HG02763 (cell line): ENCODE data around the gene CTH.
"Not testable (repeated sequence)": the region's sequence is repeated elsewhere in the genome, so short reads cannot be mapped to it uniquely, and the experiment has no call there.

Source experiments
- ATAC-seq: cut with Tn5 transposase; IDR thresholded peaks from one replicate; pipeline ENCODE4 v1.9.1; 2021; ENCODE audit warnings: mild to moderate bottlenecking, moderate library complexity; ENCODE audit not compliant: unreplicated experiment

Gene CTH

DNA sequence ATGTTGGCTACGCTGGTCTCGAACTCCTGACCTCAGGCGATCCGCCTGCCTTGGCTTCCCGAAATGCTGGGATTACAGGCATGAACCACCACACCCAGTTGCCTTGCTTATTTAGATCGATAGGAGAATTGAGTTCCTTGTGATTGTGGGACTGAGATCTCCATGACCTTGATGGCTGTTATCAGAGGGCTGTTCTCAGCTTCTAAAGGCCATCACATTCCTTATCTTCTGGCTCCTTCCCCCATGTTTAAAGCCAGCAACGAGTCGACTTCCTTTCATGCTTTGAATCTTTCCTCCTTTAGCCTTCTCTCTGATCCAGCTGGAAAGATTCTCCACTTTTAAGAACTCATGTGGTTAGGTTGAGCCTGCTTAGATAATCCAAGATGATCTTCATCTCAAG is 38.0 kb downstream of the CTH start:
- no peak for ATAC-seq

DNA sequence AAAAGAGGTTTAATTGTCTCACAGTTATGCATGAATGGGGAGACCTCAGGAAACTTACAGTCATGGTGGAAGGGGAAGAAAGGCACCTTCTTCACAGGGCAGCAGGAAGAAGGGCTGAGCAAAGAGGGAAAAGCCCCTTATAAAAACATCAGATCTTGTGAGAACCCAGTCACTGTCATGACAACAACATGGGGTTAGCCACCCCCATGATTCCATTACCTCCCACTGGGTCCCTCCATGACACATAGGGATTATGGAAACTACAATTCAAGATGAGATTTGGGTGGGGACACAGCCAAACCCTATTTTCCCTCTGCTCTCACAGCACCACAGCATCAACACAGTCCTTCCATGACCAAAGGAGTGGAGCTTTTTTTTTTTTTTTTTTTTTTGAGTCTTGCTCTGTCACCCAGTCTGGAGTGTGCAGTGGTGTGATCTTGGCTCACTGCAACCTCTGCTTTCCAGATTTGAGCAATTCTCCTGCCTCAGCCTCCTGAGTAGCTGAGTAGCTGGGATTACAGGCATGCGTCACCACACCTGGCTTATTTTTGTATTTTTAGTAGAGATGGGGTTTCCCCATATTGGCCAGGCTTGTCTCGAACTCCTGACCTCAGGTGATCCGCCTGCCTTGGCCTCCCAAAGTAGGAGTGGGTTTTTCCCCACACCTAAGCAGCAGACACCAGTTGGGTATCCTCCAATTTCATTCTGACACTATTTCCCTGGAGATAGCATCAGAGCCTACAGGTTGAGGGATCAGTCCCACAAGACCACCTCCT is 41.3 kb downstream of the CTH start:
- ATAC-seq = not testable (repeated sequence)

- ATAC-seq = no peak
These were observed 44.2 kb downstream of the CTH start for GRCh38 chr1:70455291-70455690.

DNA sequence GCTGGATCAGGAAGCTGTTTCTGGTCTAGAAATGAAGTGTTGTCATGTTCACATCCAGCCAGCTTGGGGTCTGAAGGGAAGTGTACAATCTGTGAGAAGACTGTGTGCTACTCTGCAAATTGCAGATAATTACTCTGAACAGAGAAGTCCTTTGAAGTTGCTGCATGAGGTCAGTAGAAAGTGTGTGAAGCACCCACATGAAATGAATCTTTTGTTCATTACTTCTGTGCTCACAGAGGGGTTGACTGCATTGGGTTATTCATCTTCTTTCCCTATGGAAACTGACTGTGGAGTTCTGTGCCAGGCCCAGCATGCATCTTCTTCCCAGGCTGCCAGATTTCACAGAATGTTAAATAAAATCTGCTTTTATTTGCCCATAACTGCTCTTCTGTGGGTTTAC is 47.1 kb downstream of the CTH start:
- ATAC-seq = no peak

GRCh38 chr1:70459496-70460225 is 48.6 kb downstream of the CTH start:
- ATAC-seq = no peak

GRCh38 chr1:70460740-70461713 is 50.0 kb downstream of the CTH start:
- not testable (repeated sequence) for ATAC-seq

DNA sequence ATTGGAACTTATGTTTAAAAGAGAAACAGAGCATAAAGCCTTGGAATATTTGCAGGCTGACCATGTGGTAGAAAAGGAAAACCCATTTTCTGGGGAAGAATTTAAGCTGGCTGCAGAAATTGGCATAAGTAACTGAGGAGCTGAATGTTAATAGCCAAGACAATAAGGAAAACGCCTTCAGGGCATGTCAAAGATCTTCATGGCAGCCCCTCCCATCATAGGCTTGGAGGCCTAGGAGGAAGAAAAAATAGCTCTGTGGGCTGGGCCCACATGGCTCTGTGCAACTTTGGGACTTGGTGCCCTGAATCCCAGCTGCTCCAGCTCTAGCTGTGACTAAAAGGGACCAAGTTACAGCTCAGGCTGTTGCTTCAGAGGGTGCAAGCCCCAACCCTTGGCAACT is 51.5 kb downstream of the CTH start:
- no peak for ATAC-seq

DNA sequence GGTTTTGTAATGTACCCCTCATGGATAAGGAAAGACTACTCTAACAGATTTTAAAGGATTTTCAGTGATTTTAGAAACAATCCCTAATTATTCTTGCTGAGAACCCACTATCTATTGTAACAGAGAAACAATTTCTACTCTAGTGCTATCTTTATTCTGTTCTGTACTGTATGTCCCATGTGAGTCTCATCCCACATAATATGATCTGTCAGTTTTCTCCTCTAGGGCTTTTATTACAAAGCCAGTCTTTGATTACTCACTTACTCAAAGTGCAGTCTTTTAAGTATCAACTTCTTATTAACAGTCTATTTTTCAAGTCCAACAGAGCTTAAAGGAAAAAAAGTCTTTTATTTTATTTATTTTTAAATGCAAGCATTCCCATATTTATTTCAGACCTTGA is 54.8 kb downstream of the CTH start:
- no peak for ATAC-seq

- ATAC-seq = no peak
These were observed 56.5 kb downstream of the CTH start for GRCh38 chr1:70467531-70467930.

GRCh38 chr1:70468180-70468579 is 57.1 kb downstream of the CTH start:
- ATAC-seq = no peak

DNA sequence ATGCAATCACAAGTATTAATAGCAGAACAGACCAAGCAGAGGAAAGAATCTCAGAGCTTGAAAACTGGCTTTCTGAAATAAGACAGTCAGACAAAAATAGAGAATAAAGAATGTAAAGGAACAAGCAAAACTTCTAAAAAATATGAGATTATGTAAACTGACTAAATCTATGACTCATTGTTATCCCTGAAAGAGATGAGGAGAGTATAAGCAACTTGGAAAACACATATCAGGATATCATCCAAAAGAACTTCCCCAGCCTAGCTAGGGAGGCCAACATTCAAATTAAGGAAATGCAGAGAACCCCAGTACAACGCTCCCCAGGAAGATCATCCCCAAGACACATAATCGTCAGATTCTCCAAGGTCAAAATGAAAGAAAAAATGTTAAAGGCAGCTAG is 58.1 kb downstream of the CTH start:
- not testable (repeated sequence) for ATAC-seq

GRCh38 chr1:70475023-70475422 is 64.0 kb downstream of the CTH start:
- no peak for ATAC-seq

DNA sequence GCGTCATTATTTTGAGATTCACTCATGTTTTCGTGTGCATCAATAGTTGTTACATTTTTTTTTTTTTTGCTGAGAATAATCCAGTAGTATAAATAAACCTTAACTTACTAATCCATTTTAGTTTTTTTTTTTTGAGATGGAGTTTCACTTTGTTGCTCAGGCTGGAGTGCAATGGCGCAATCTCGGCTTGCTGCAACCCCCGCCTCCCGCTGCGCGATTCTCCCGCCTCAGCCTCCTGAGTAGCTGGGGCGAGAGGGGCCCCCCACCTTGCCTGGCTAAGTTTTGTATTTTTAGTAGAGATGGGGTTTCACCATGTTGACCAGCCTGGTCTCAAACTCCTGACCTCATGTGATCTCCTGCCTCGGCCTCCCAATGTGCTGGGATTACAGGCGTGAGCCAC is 66.0 kb downstream of the CTH start:
- ATAC-seq = no peak

GRCh38 chr1:70477905-70478304 is 66.8 kb downstream of the CTH start:
- ATAC-seq = not testable (repeated sequence)

DNA sequence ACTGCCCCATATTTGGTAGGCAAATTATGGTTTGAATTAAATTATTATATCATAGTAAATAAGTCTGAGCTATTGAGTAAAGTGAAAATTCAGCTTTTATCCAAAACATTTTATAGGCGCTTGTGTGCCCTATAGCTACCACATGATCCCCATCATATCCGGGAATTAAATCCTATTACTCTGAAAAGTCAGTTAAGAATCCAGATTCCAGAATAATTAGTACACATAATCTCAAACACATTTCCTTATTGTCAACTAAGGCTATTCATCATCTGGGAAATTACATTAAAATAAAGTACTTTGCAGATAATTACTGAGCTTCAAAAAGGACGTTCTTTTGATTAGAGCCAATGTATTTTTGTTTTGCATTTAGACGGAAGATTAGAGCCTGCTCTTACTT is 72.3 kb downstream of the CTH start:
- ATAC-seq = no peak

- no peak for ATAC-seq
These were observed 74.6 kb downstream of the CTH start for GRCh38 chr1:70485624-70486023.

DNA sequence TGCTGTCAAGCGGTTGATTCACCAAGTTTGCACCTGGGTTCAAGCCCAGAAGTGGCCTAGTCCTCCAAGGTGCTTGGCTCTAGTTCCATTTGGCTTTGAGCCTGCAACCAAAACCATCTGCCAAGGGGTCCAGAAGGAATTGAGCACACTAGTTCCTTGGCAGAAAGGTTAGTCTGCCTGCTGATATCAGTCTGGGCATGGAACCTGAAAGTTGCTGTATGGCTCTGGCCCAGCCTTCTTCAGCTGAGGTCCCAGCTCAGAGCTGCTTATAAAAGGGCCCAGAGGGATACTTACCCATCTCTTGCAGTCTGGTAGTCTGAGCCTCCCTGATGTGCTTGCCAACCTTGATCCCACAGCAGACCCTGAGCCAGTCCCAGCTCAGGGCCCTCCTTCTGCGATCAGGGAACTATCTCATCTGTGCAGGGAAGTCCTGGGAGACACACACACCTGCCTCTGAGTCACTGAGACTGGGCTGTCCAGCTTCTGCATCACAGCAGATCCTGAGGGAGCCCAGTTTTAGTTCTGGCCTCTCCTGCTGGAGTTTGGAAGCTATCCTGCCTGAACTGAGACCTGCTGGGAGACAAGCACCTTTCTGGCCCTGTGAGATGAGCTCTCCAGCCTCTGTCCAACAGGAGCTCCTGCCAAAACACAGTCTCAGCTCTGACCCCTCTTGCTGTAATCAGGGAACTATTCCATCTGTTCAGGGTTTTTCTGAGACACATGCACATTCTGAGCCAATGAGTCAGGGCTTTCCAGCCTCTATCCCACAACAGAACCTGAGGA is 75.8 kb downstream of the CTH start:
- no peak for ATAC-seq

DNA sequence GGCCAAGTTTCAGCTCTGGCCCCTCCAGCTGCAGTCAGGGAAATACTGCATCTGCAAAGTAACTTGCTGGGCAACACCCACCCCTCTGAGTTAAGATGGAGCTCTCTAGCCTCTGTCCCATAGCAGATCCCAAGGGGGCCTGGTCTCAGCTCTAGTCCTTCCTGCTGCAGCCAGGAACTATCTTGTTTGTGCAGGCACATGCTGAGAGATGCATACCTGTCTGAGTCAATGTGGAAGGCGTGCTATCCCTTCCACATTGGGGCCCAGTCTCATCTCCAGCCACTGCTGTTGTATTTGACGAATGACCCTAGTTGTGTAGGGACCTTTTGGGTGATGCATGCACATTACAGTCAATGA is 76.4 kb downstream of the CTH start:
- no peak for ATAC-seq

DNA sequence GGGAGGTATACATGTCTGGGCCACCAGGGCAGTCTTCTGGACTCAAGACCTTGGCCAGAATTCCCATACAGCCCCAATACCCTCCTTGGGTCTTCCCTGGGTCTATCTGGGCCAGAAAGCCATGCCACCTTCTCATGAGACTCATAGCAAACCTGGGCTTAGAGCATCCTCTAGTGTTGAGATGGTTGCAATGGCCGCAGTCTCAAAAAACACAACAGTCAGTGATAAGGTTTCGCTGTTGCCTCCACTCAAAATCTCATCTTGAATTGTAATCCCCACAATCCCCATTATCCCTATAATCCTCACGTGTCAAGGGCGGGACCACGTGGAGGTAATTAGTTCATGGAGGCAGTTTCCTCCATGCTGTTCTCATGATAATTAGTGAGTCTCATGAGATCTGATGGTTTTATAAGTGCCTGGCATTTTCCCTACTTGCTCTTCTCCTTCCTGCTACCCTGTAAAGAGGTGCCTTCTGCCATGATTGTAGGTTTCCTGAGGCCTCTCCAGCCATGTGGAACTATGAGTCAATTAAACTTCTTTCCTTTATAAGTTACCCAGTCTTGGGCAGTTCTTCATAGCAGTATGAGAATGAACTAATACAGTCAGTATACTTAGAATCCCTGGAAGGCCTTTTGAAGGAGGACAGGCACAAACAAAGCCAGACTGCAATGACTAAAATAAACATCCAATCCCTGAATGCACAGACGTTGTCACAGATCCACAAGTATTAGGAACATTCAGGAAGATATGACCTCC is 77.0 kb downstream of the CTH start:
- no peak for ATAC-seq
